Measurements from ENCODE around the gene SERPINI1.

DNA sequence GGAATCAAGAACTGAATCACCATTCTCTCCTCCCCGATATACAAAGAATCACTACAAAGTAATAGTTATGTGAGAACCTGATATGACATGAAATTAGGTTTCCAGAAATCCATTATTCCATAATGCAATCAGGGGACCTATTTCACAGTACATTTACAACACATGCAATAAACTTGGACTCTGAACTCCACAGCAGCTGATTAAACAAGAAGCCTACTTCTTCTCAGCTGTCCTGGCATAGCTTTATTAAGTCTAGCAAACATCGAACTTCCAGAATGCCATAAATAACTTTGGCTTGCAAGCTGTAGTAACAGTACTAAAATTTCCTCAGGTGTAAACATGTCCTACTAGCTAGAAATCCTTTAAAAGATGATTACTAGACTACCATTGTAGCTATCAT, 18.6 kb upstream of the SERPINI1 start:
- TF ChIP-seq POLR2A (IDR thresholded peaks at IDR 0.05), result no peak
- no peak for TF ChIP-seq CTCF (IDR thresholded peaks at IDR 0.05)
